Prostate gland (tissue), 2 donors: Measurements from ENCODE around the gene TNFAIP1. TPM values are rescaled to one million over a fixed set of nuclear protein-coding genes. Genes with fewer than 3 reads are reported as not detected.

Experiments
- DNase-seq: peaks from one replicate; pipeline ENCODE4 v3.0.0-alpha.2; 2019; ENCODE audit warnings: low spot score
- H3K27ac ChIP-seq, 2 donors: fragments of 200-600 bp; sonication (generic); 2 replicates each; pipeline ENCODE4 v1.5.1; 2017 to 2019
- H3K27me3 ChIP-seq: fragments of 200-600 bp; sonication (generic); replicated peaks from 2 replicates; pipeline ENCODE4 v1.5.1; 2019; ENCODE audit not compliant: insufficient read depth
- H3K36me3 ChIP-seq, 2 donors: fragments of 200-600 bp; sonication (generic); 1 replicate in 1 of 2; 2 replicates in 1 of 2; pipeline versions ENCODE4 v1.5.1 to v1.8.1; 2017 to 2019
- H3K4me1 ChIP-seq: fragments of 200-600 bp; sonication (generic); replicated peaks from 2 replicates; pipeline ENCODE4 v1.5.1; 2019
- H3K4me3 ChIP-seq, 2 donors: fragments of 200-600 bp; sonication (generic); 2 replicates each; pipeline ENCODE4 v1.5.1; 2017 to 2019
- H3K9me3 ChIP-seq: fragments of 200-600 bp; sonication (generic); 2 replicates; pipeline ENCODE4 v1.5.1; 2017
- POLR2A ChIP-seq: fragments of 450-650 bp; IDR thresholded peaks from one replicate; pipeline ENCODE4 v1.6.1; 2016; ENCODE audit warnings: antibody characterized with exemption, mild to moderate bottlenecking
- POLR2AphosphoS5 ChIP-seq: sonication (generic); formaldehyde crosslinking; IDR thresholded peaks from one replicate; pipeline ENCODE4 v1.6.1; 2017; ENCODE audit warnings: antibody characterized with exemption
- WGBS: methylation state at CpG from one replicate; pipeline ENCODE4 v1.1.5; 2018; 5-methylcytosine and 5-hydroxymethylcytosine counted together
- intact Hi-C: fragments of 100-400 bp; cut with DNase I; formaldehyde crosslinking; loops from one replicate; pipeline ENCODE4 v1.14.2; 2022
- total RNA-seq, 2 donors: library from RNA; depleted of rRNA; stranded (reverse); fragments of >200 nt; gene quantifications; one replicate each; pipeline ENCODE4 v1.1.0, GENCODE V29; 2016
- TF ChIP-seq, protein P1 (sequence below), 4 experiments: fragments of 200-600 bp in 2 of 4; fragments of 450-650 bp in 2 of 4; sonication (generic) in 2 of 4; IDR thresholded peaks; 1 replicate in 3 of 4; 2 replicates in 1 of 4; pipeline ENCODE4 v1.5.1; 2016 to 2019; ENCODE audit warnings: antibody characterized with exemption in 4 of 4, mild to moderate bottlenecking in 2 of 4, moderate library complexity in 2 of 4

TNFAIP1 gene
- total RNA-seq, 2 donors from 2014 or later: 32.2 to 63.1 TPM

DNA sequence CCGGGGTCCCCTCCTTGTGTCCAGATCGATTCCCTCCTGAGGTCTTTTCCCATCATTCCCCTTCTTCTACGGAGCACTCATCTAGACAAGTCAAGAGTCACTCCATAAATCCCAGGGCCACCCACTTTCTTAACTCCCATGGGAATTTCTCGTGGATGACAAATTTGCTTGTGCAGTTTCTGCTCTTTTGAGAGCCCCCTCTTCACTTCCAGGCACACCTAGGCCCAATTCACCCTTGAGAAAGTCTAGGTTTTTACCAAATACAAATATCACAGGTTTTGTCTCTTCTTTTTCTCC is 22.3 kb downstream of the TNFAIP1 start:
- Histone ChIP-seq H3K4me3 (peak overlapping the region; percentile 90 to 100), H3K27ac (peak overlapping the region; percentile 82), H3K27me3 (no peaks in the 10 kb centered on the region), H3K9me3 (no peaks in the 10 kb centered on the region), H3K4me1 (peaks cover 5% of the 10 kb centered on the region), H3K36me3 (peaks cover 9 to 15% of the 10 kb centered on the region in 2 donors)
- no peak for TF ChIP-seq POLR2AphosphoS5
- no peak for TF ChIP-seq POLR2A
- TF ChIP-seq, protein P1, sequence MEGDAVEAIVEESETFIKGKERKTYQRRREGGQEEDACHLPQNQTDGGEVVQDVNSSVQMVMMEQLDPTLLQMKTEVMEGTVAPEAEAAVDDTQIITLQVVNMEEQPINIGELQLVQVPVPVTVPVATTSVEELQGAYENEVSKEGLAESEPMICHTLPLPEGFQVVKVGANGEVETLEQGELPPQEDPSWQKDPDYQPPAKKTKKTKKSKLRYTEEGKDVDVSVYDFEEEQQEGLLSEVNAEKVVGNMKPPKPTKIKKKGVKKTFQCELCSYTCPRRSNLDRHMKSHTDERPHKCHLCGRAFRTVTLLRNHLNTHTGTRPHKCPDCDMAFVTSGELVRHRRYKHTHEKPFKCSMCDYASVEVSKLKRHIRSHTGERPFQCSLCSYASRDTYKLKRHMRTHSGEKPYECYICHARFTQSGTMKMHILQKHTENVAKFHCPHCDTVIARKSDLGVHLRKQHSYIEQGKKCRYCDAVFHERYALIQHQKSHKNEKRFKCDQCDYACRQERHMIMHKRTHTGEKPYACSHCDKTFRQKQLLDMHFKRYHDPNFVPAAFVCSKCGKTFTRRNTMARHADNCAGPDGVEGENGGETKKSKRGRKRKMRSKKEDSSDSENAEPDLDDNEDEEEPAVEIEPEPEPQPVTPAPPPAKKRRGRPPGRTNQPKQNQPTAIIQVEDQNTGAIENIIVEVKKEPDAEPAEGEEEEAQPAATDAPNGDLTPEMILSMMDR (IDR thresholded peaks at IDR 0.05): no peak
- no peak for DNase-seq
- intact Hi-C loops: loop anchor here (1.0 to 10.0 kb wide), 2 partner anchors 22 to 463 kb away; partner anchors contain the start of gene LYRM9
- 2% methylated on average over 4 of the region's 4 CpGs for WGBS

DNA sequence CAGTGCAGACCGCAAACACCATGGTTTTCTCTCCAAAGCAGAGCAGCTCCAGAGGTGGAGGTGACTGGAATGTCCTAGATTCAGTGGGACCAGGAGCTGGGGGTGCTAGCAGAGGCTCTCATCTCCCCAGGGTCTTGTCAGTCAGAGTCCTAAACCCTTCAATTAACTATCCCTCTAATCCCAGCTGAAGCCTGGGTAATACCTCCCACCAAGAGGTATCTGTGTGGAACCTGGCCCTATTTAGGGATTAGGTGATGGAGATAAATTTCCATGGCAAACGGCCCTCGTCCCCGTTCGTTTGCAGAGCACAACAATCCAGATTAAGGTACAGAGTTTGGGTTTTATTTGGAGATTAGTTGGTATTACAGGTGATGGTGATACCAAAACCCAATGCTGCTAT is 27.6 kb downstream of the TNFAIP1 start:
- intact Hi-C loops: no loop called here
- no peak overlapping the region for H3K27ac ChIP-seq
- TF ChIP-seq POLR2A: no peak
- TF ChIP-seq, protein P1 (IDR thresholded peaks at IDR 0.05): no peak
- no peak for TF ChIP-seq POLR2AphosphoS5
- H3K4me3 ChIP-seq: no peak overlapping the region
- H3K36me3 ChIP-seq: peaks cover 3 to 9% of the 10 kb centered on the region in 2 donors
- no peak for DNase-seq
- WGBS: 87% methylated on average over 5 of the region's 5 CpGs
- peaks cover 4% of the 10 kb centered on the region for H3K4me1 ChIP-seq
- H3K9me3 ChIP-seq: no peaks in the 10 kb centered on the region
- no peaks in the 10 kb centered on the region for H3K27me3 ChIP-seq

DNA sequence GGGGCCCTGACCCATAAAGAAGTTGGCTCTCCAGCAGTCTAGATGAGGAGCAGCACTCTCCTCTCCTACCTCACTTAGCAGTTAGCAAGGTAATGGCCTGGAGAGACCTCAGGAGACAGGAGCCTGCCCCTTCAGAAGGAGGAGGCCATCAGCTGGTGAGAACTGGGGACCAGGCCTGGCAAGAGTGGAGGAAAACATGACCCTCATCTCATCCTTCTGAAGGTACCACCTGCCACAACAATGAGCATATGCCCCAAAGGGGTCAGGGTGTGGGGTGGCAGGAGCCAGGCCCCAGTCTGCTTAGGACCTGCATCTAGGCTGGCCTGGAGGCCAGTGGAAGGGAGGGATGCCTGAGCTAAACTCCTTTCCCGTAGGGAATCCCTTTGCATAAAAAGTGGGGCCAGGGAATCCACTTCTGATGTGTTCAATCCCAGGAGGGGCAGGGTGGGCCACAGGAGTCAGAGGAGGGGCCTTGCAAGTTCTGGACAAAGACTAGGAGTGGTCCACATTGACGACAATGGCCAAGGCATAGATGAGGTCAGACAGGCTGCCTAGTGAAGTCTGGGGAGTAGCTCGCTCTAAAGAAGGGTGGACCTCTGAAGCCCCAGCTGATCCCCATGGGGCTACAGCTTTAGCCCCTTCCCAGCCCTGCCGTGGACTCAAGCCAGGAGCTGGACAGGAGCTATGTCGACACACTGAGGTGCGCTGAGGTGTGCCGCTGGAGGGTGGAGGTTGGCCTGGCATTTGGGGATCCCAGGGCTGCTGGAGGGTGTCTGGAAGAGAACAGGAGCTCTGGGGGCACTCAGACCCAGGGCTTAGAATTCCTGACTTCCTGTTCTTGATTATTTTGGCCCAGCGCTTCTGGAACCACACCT is 28.5 kb downstream of the TNFAIP1 start:
- no peaks in the 10 kb centered on the region for H3K4me1 ChIP-seq
- H3K9me3 ChIP-seq: no peaks in the 10 kb centered on the region
- no peak overlapping the region for H3K4me3 ChIP-seq
- H3K36me3 ChIP-seq: peaks cover 3 to 9% of the 10 kb centered on the region in 2 donors
- H3K27me3 ChIP-seq: no peaks in the 10 kb centered on the region
- no peak for TF ChIP-seq POLR2AphosphoS5
- TF ChIP-seq, protein P1 (IDR thresholded peaks at IDR 0.05): no peak
- no peak for TF ChIP-seq POLR2A
- H3K27ac ChIP-seq: no peak overlapping the region
- 89% methylated on average over 8 of the region's 8 CpGs for WGBS
- intact Hi-C loops: no loop called here
- DNase-seq: no peak

DNA sequence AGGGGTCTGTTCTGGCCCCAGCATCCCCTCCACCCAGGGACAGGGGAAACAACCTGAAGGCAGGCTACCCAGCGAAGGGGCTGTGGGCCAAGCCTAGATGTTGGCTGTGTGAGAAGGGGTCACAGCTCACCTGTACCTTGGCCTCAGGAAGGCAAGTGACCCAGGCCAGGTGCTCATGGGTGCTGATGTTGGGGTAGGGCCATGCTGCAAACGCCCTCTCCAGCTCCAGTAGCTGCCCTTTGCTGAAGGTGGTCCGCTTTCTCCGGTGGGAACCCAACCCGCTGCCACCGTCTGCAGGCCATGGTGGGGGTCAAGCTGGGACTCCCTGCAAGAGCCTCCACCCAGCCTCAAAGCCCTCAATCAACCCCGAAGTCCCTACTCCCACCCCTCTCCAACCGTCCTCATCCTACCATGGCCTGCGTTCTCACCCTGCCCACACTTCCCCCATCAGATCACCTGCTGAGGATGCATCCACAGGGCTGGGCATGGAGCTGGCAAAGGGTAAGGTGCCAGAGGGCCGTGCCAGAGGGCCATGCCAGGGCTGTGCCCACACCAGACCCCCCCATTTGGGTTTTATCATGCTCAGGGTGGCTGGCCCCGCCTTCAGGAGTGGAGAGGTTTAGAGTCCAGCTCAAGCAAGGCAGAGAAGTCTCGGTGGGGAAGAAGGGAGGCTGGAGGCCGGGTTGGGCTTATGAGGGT is 29.3 kb downstream of the TNFAIP1 start, which contains the start of gene SEBOX:
Gene SEBOX, minus strand, starts transcription at position 535 of the 699 bp plus-strand sequence. Its CDS starts 48 bp downstream, at position 487.
- WGBS: 92% methylated on average over 12 of the region's 13 CpGs
- intact Hi-C loops: no loop called here
- no peak within 1 kb of the TSS for H3K4me3 ChIP-seq
- no peaks in the 10 kb centered on the region for H3K4me1 ChIP-seq
- TF ChIP-seq POLR2A (no peak), POLR2AphosphoS5 (no peak)
- TF ChIP-seq, protein P1 (IDR thresholded peaks at IDR 0.05): no peak
- no peaks in the 10 kb centered on the region for H3K27me3 ChIP-seq
- H3K36me3 ChIP-seq: peaks cover 3 to 9% of the 10 kb centered on the region in 2 donors
- no peak for DNase-seq
- H3K9me3 ChIP-seq: no peaks in the 10 kb centered on the region
- H3K27ac ChIP-seq: no peak within 1 kb of the TSS
